Measurements from ENCODE around the gene KANSL3. TPM values are rescaled to one million over a fixed set of nuclear protein-coding genes. Genes with fewer than 3 reads are reported as not detected.
"Not testable (repeated sequence)": the region's sequence is repeated elsewhere in the genome, so short reads cannot be mapped to it uniquely, and the experiment has no call there.

Gene KANSL3
- total and polyA plus RNA-seq, 4 experiments from 2014 or later: 13.3 to 69.7 (median 40.2) TPM

- H3K9me3 Mint-ChIP-seq: peaks cover 0 to 4% (median 0%) of the 10 kb centered on the region in 8 donors
- H3K27me3 Mint-ChIP-seq: no peaks in the 10 kb centered on the region
- Histone ChIP-seq H3K27ac (ENCODE audit: low read depth, low read length) (no peak overlapping the region), H3K27me3 (ENCODE audit: insufficient read depth, low read length) (no peaks in the 10 kb centered on the region), H3K4me3 (ENCODE audit: low read length in 2 of 2) (no peak overlapping the region), H3K36me3 (ENCODE audit: insufficient read depth, low read length) (no peaks in the 10 kb centered on the region), H3K9me3 (ENCODE audit: control insufficient read depth in 1 of 2, low read length in 2 of 2) (no peaks in the 10 kb centered on the region), H3K4me1 (ENCODE audit: insufficient read depth, low read length) (peaks cover 13% of the 10 kb centered on the region)
- H3K27ac Mint-ChIP-seq: peak overlapping the region in 1 of 7 donors; percentile 22
- DNase-seq: peak in 1 of 5 donors; percentile 39
- H3K36me3 Mint-ChIP-seq: no peaks in the 10 kb centered on the region
- H3K4me1 Mint-ChIP-seq: peaks cover 1 to 24% (median 9%) of the 10 kb centered on the region in 4 donors
- ChIA-PET CTCF (ENCODE audit: partially characterized antibody) (no interaction called here), POLR2A (ENCODE audit: partially characterized antibody) (interaction anchor here (13.6 kb wide), 1 partner anchor 24 kb away, joined by 320 read pairs; the partner anchor contains the start of gene ARID5A)
- no peak overlapping the region for H3K4me3 Mint-ChIP-seq
- intact Hi-C loops (cut with micrococcal nuclease): no loop called here
Measured at GRCh38 chr2:96558485-96558884, 79.6 kb downstream of the KANSL3 start.

- Mint-ChIP-seq H3K27me3 (no peaks in the 10 kb centered on the region), H3K9me3 (peaks cover 0 to 4% (median 0%) of the 10 kb centered on the region in 8 donors), H3K27ac (peak overlapping the region in 3 of 7 donors; percentile 22 to 77 (median 59)), H3K4me3 (no peak overlapping the region), H3K36me3 (peaks cover 0 to 1% of the 10 kb centered on the region in 2 donors), H3K4me1 (peaks cover 1 to 28% (median 10%) of the 10 kb centered on the region in 4 donors)
- H3K4me3 ChIP-seq (ENCODE audit: low read length in 2 of 2): no peak overlapping the region
- POLR2A ChIA-PET (ENCODE audit: partially characterized antibody): interaction anchor here (13.6 kb wide), 1 partner anchor 24 kb away, joined by 320 read pairs; the partner anchor contains the start of gene ARID5A
- no peaks in the 10 kb centered on the region for H3K36me3 ChIP-seq (ENCODE audit: insufficient read depth, low read length)
- DNase-seq: no peak
- H3K27me3 ChIP-seq (ENCODE audit: insufficient read depth, low read length): no peaks in the 10 kb centered on the region
- H3K9me3 ChIP-seq (ENCODE audit: control insufficient read depth in 1 of 2, low read length in 2 of 2): no peaks in the 10 kb centered on the region
- intact Hi-C loops (cut with micrococcal nuclease): no loop called here
- CTCF ChIA-PET (ENCODE audit: partially characterized antibody): interaction anchor here (6.3 kb wide), 2 partner anchors 25 to 150 kb away, joined by 59 to 169 read pairs; partner anchors contain the start of gene ARID5A
- peaks cover 17% of the 10 kb centered on the region for H3K4me1 ChIP-seq (ENCODE audit: insufficient read depth, low read length)
- no peak overlapping the region for H3K27ac ChIP-seq (ENCODE audit: low read depth, low read length)
Measured at GRCh38 chr2:96558061-96558460, 80.1 kb downstream of the KANSL3 start.

- H3K36me3 Mint-ChIP-seq; H3K9me3 Mint-ChIP-seq; H3K27me3 Mint-ChIP-seq; H3K27ac ChIP-seq (ENCODE audit: low read depth, low read length); intact Hi-C loops (cut with micrococcal nuclease); H3K27me3 ChIP-seq (ENCODE audit: insufficient read depth, low read length); H3K4me3 ChIP-seq (ENCODE audit: low read length in 2 of 2); H3K4me3 Mint-ChIP-seq; DNase-seq; H3K9me3 ChIP-seq (ENCODE audit: control insufficient read depth in 1 of 2, low read length in 2 of 2); H3K36me3 ChIP-seq (ENCODE audit: insufficient read depth, low read length): not testable (repeated sequence)
- CTCF ChIA-PET (ENCODE audit: partially characterized antibody): interaction anchor here (6.3 kb wide), 2 partner anchors 24 to 149 kb away, joined by 59 to 169 read pairs; partner anchors contain the start of gene ARID5A
- H3K27ac Mint-ChIP-seq: peak overlapping the region in 3 of 7 donors; percentile 8 to 70 (median 68)
- POLR2A ChIA-PET (ENCODE audit: partially characterized antibody): interaction anchor here (1.1 to 13.6 kb wide), 2 partner anchors 23 to 555 kb away, joined by 4 to 320 read pairs; partner anchors contain the start of genes ANKRD36 and ARID5A
- peaks cover 1 to 32% (median 12%) of the 10 kb centered on the region in 4 donors for H3K4me1 Mint-ChIP-seq
- H3K4me1 ChIP-seq (ENCODE audit: insufficient read depth, low read length): peaks cover 17% of the 10 kb centered on the region
Measured at GRCh38 chr2:96557421-96557820, 80.7 kb downstream of the KANSL3 start.

- H3K27ac Mint-ChIP-seq: peak overlapping the region in 6 of 7 donors; percentile 37 to 78 (median 68)
- peaks cover 0 to 3% (median 0%) of the 10 kb centered on the region in 8 donors for H3K9me3 Mint-ChIP-seq
- intact Hi-C loops (cut with micrococcal nuclease): no loop called here
- Histone ChIP-seq H3K27me3 (ENCODE audit: insufficient read depth, low read length) (no peaks in the 10 kb centered on the region), H3K27ac (ENCODE audit: low read depth, low read length) (no peak overlapping the region), H3K36me3 (ENCODE audit: insufficient read depth, low read length) (no peaks in the 10 kb centered on the region), H3K4me3 (ENCODE audit: low read length in 2 of 2) (no peak overlapping the region), H3K4me1 (ENCODE audit: insufficient read depth, low read length) (peaks cover 17% of the 10 kb centered on the region), H3K9me3 (ENCODE audit: control insufficient read depth in 1 of 2, low read length in 2 of 2) (no peaks in the 10 kb centered on the region)
- no peaks in the 10 kb centered on the region for H3K27me3 Mint-ChIP-seq
- peak overlapping the region in 1 of 8 donors; percentile 23 for H3K4me3 Mint-ChIP-seq
- peaks cover 1 to 32% (median 12%) of the 10 kb centered on the region in 4 donors for H3K4me1 Mint-ChIP-seq
- ChIA-PET CTCF (ENCODE audit: partially characterized antibody) (interaction anchor here (6.3 kb wide), 2 partner anchors 23 to 149 kb away, joined by 59 to 169 read pairs; partner anchors contain the start of gene ARID5A), POLR2A (ENCODE audit: partially characterized antibody) (interaction anchor here (1.1 to 13.6 kb wide), 3 partner anchors 22 to 556 kb away, joined by 4 to 320 read pairs (median 5); partner anchors contain the start of genes ANKRD36 and ARID5A)
- H3K36me3 Mint-ChIP-seq: peaks cover 0 to 9% of the 10 kb centered on the region in 2 donors
- DNase-seq: peak in 1 of 5 donors; percentile 76
Measured at GRCh38 chr2:96556441-96557330, 81.4 kb downstream of the KANSL3 start.

- H3K27ac Mint-ChIP-seq: peak overlapping the region in 1 of 7 donors; percentile 80
- H3K9me3 Mint-ChIP-seq: peaks cover 0 to 3% (median 0%) of the 10 kb centered on the region in 8 donors
Measured at GRCh38 chr2:96555146-96555610, 82.9 kb downstream of the KANSL3 start.

GRCh38 chr2:96554293-96555145 is 83.6 kb downstream of the KANSL3 start:
- H3K9me3 Mint-ChIP-seq: peaks cover 0 to 3% (median 0%) of the 10 kb centered on the region in 8 donors
- no peaks in the 10 kb centered on the region for H3K27me3 ChIP-seq (ENCODE audit: insufficient read depth, low read length)
- peak overlapping the region in 7 of 8 donors; percentile 15 to 69 (median 32) for H3K4me3 Mint-ChIP-seq
- intact Hi-C loops (cut with micrococcal nuclease): loop anchor here (1.0 kb wide), 6 partner anchors 16 to 195 kb away; no protein-coding TSS in a partner anchor
- no peaks in the 10 kb centered on the region for H3K27me3 Mint-ChIP-seq
- peaks cover 0 to 15% of the 10 kb centered on the region in 2 donors for H3K36me3 Mint-ChIP-seq
- H3K27ac ChIP-seq (ENCODE audit: low read depth, low read length): no peak overlapping the region
- no peak overlapping the region for H3K4me3 ChIP-seq (ENCODE audit: low read length in 2 of 2)
- no peaks in the 10 kb centered on the region for H3K9me3 ChIP-seq (ENCODE audit: control insufficient read depth in 1 of 2, low read length in 2 of 2)
- CTCF ChIA-PET (ENCODE audit: partially characterized antibody): interaction anchor here (0.6 to 6.3 kb wide), 25 partner anchors 8 to 303 kb away, joined by 3 to 169 read pairs (median 4); partner anchors contain the start of genes ANKRD39, ARID5A, CNNM4 and SNRNP200
- DNase-seq: peak; percentile 46 to 80 (median 69)
- peaks cover 15% of the 10 kb centered on the region for H3K36me3 ChIP-seq (ENCODE audit: insufficient read depth, low read length)
- H3K27ac Mint-ChIP-seq: peak overlapping the region in 4 of 7 donors; percentile 22 to 86 (median 82)
- peaks cover 17% of the 10 kb centered on the region for H3K4me1 ChIP-seq (ENCODE audit: insufficient read depth, low read length)
- POLR2A ChIA-PET (ENCODE audit: partially characterized antibody): interaction anchor here (0.6 to 13.6 kb wide), 11 partner anchors 10 to 558 kb away, joined by 3 to 320 read pairs (median 3); partner anchors contain the start of genes ANKRD36, ARID5A, CNNM3 and SNRNP200
- H3K4me1 Mint-ChIP-seq: peaks cover 1 to 32% (median 12%) of the 10 kb centered on the region in 4 donors

More at GRCh38 chr2:96555146-96555610, 82.9 kb downstream of the KANSL3 start:
- POLR2A ChIA-PET (ENCODE audit: partially characterized antibody): interaction anchor here (1.1 to 13.6 kb wide), 6 partner anchors 21 to 557 kb away, joined by 3 to 320 read pairs (median 4); partner anchors contain the start of genes ANKRD36, ARID5A and SNRNP200
- Mint-ChIP-seq H3K36me3 (peaks cover 0 to 12% of the 10 kb centered on the region in 2 donors), H3K27me3 (no peaks in the 10 kb centered on the region), H3K4me1 (peaks cover 1 to 32% (median 12%) of the 10 kb centered on the region in 4 donors), H3K4me3 (peak overlapping the region in 1 of 8 donors; percentile 25)
- Histone ChIP-seq H3K27me3 (ENCODE audit: insufficient read depth, low read length) (no peaks in the 10 kb centered on the region), H3K4me1 (ENCODE audit: insufficient read depth, low read length) (peaks cover 17% of the 10 kb centered on the region), H3K4me3 (ENCODE audit: low read length in 2 of 2) (no peak overlapping the region), H3K27ac (ENCODE audit: low read depth, low read length) (no peak overlapping the region), H3K36me3 (ENCODE audit: insufficient read depth, low read length) (peaks cover 12% of the 10 kb centered on the region), H3K9me3 (ENCODE audit: control insufficient read depth in 1 of 2, low read length in 2 of 2) (no peaks in the 10 kb centered on the region)
- intact Hi-C loops (cut with micrococcal nuclease): no loop called here
- CTCF ChIA-PET (ENCODE audit: partially characterized antibody): interaction anchor here (1.2 to 6.3 kb wide), 14 partner anchors 8 to 249 kb away, joined by 3 to 169 read pairs (median 8); partner anchors contain the start of genes ARID5A, CNNM4 and SNRNP200
- DNase-seq: no peak

Data from CD4-positive, alpha-beta memory T cell (primary cell).